HG03139 (cell line): ENCODE results near the gene RNF4.
A peak's percentile ranks its signal among the peaks of the same experiment; 100 is the strongest.
"Not testable (repeated sequence)": the region's sequence is repeated elsewhere in the genome, so short reads cannot be mapped to it uniquely, and the experiment has no call there.

Experiments used
- ATAC-seq: cut with Tn5 transposase; IDR thresholded peaks from one replicate; pipeline ENCODE4 v1.9.1; 2021; ENCODE audit not compliant: unreplicated experiment

RNF4 gene

GRCh38 chr4:2457481-2458295 lies 11.2 kb upstream of the RNF4 start:
- no peak for ATAC-seq

GRCh38 chr4:2458546-2459491 lies 10.1 kb upstream of the RNF4 start:
- no peak for ATAC-seq

GRCh38 chr4:2459589-2460349 lies 9.1 kb upstream of the RNF4 start:
- ATAC-seq, result no peak

GRCh38 chr4:2461246-2461960 lies 7.5 kb upstream of the RNF4 start:
- ATAC-seq, result no peak

- peak; percentile 71 for ATAC-seq
Observed at GRCh38 chr4:2462218-2462991, 6.5 kb upstream of the RNF4 start.

- no peak for ATAC-seq
Observed at GRCh38 chr4:2462992-2463762, 5.7 kb upstream of the RNF4 start.

- no peak for ATAC-seq
Observed at GRCh38 chr4:2465032-2465431, 3.9 kb upstream of the RNF4 start.

- ATAC-seq, result not testable (repeated sequence)
Observed at GRCh38 chr4:2465544-2465943, 3.4 kb upstream of the RNF4 start.

- ATAC-seq, result peak; percentile 55
Observed at GRCh38 chr4:2469192-2469984, 482 bp downstream of the RNF4 start.

GRCh38 chr4:2470791-2471190 lies 1.9 kb downstream of the RNF4 start:
- no peak for ATAC-seq

- ATAC-seq, result no peak
Observed at GRCh38 chr4:2472187-2472586, 3.3 kb downstream of the RNF4 start.

GRCh38 chr4:2478229-2478628 lies 9.3 kb downstream of the RNF4 start:
- ATAC-seq, result no peak

- no peak for ATAC-seq
Observed at GRCh38 chr4:2480649-2481048, 11.7 kb downstream of the RNF4 start.

GRCh38 chr4:2482192-2482591 lies 13.3 kb downstream of the RNF4 start:
- no peak for ATAC-seq

- peak; percentile 45 for ATAC-seq
Observed at GRCh38 chr4:2482693-2483092, 13.8 kb downstream of the RNF4 start.

GRCh38 chr4:2483237-2483636 lies 14.3 kb downstream of the RNF4 start:
- no peak for ATAC-seq

- ATAC-seq, result no peak
Observed at GRCh38 chr4:2484185-2484584, 15.3 kb downstream of the RNF4 start.

GRCh38 chr4:2484993-2485392 lies 16.1 kb downstream of the RNF4 start:
- ATAC-seq, result peak; percentile 57
